Measurements from ENCODE around the gene SCML1. TPM values are rescaled to one million over a fixed set of nuclear protein-coding genes. Genes with fewer than 3 reads are reported as not detected.
A peak's percentile ranks its signal among the peaks of the same experiment; 100 is the strongest.
"Not testable (repeated sequence)": the region's sequence is repeated elsewhere in the genome, so short reads cannot be mapped to it uniquely, and the experiment has no call there.

The SCML1 gene
- total RNA-seq, 1 experiment from 2014 or later = 10.4 TPM

GRCh38 chrX:17778997-17779396 lies 41.7 kb downstream of the SCML1 start:
- in situ Hi-C loops (cut with HindIII; ENCODE audit: low pct_unique_long_range_greater_than_20kb, low sequenced_read_pairs) = no loop called here
- DNase-seq (ENCODE audit: low read depth) = no peak

GRCh38 chrX:17779434-17779833 lies 42.1 kb downstream of the SCML1 start:
- in situ Hi-C loops (cut with HindIII; ENCODE audit: low pct_unique_long_range_greater_than_20kb, low sequenced_read_pairs) = no loop called here
- DNase-seq (ENCODE audit: low read depth) = no peak

- peak; percentile 39 for DNase-seq (ENCODE audit: low read depth)
- in situ Hi-C loops (cut with HindIII; ENCODE audit: low pct_unique_long_range_greater_than_20kb, low sequenced_read_pairs) = not testable (repeated sequence)
Measured at GRCh38 chrX:17786554-17787347, 49.5 kb downstream of the SCML1 start.

- in situ Hi-C loops (cut with HindIII; ENCODE audit: low pct_unique_long_range_greater_than_20kb, low sequenced_read_pairs) = no loop called here
Measured at GRCh38 chrX:17787557-17787956, 50.3 kb downstream of the SCML1 start.

GRCh38 chrX:17788439-17788838 lies 51.1 kb downstream of the SCML1 start:
- peak; percentile 28 for DNase-seq (ENCODE audit: low read depth)
- in situ Hi-C loops (cut with HindIII; ENCODE audit: low pct_unique_long_range_greater_than_20kb, low sequenced_read_pairs) = no loop called here

More at GRCh38 chrX:17787557-17787956, 50.3 kb downstream of the SCML1 start:
- DNase-seq (ENCODE audit: low read depth) = no peak

DNA sequence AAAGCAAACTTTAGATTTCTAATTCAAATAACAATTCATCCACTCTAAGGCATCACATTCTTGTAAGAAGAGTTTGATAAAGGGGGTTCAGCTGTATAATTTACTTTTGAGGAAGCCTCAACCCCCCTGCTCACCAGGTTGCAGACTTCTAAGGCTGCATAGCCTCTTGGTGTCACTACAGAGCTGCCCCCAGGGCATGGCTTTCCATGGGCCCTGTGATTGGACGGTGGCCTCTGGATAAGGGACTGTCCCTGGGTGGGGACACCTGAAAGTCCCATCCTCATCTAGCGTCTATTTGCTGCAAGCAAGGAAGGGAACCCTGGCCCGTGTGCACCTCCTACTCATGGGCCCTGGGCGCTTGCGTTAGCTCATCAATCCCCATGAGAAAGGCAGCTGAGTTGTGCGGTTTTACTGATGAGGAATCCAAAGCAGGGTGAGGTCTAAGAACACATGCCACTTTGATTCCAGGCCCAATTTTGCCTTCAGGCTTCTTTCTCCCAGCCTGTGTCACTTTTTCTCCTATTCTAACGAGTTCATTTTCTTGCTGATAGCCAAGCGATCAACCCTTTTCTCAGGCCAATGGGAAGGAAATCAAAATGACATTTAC lies 51.8 kb downstream of the SCML1 start:
- in situ Hi-C loops (cut with HindIII; ENCODE audit: low pct_unique_long_range_greater_than_20kb, low sequenced_read_pairs) = no loop called here

GRCh38 chrX:17792826-17793225 lies 55.5 kb downstream of the SCML1 start:
- no peak for DNase-seq (ENCODE audit: low read depth)
- in situ Hi-C loops (cut with HindIII; ENCODE audit: low pct_unique_long_range_greater_than_20kb, low sequenced_read_pairs) = no loop called here

More for the DNA sequence above, 51.8 kb downstream of the SCML1 start:
- DNase-seq (ENCODE audit: low read depth) = no peak

GRCh38 chrX:17798921-17799320 lies 61.6 kb downstream of the SCML1 start:
- no peak for DNase-seq (ENCODE audit: low read depth)
- in situ Hi-C loops (cut with HindIII; ENCODE audit: low pct_unique_long_range_greater_than_20kb, low sequenced_read_pairs) = no loop called here

DNA sequence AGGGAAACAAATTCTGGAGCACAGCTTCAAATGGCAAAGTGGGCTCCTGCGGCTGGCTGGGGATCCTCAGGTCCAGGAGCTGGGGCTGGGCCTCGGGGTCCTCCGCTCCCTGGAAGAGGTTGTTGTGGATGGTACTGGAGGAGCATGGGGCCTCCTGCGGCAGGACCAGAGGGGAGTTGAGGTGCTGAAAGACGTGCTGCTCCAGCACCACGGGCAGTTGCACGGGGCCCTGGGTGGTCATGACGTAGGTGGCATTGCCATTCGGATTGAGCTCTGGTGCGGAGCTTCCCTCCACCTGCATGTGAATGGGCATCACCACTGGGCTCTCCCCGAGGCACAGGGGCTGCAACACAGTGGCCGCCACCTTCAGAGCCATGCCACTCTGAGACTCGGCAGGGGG lies 64.1 kb downstream of the SCML1 start:
- DNase-seq (ENCODE audit: low read depth) = no peak
- in situ Hi-C loops (cut with HindIII; ENCODE audit: low pct_unique_long_range_greater_than_20kb, low sequenced_read_pairs) = no loop called here

GRCh38 chrX:17802756-17803155 lies 65.5 kb downstream of the SCML1 start:
- in situ Hi-C loops (cut with HindIII; ENCODE audit: low pct_unique_long_range_greater_than_20kb, low sequenced_read_pairs) = no loop called here
- DNase-seq (ENCODE audit: low read depth) = peak; percentile 17

GRCh38 chrX:17803449-17803848 lies 66.2 kb downstream of the SCML1 start:
- DNase-seq (ENCODE audit: low read depth) = peak; percentile 78
- in situ Hi-C loops (cut with HindIII; ENCODE audit: low pct_unique_long_range_greater_than_20kb, low sequenced_read_pairs) = no loop called here

Other genes starting within 250 kb of the SCML1 start
- 0.24 TPM in 1 of 2 replicates, not detected in the other for gene RAI2, start 123.8 kb downstream of the SCML1 start, total RNA-seq (2014; rRNA removed; shearing (Covaris generic); ENCODE audit: low replicate concordance)

All from Caki2 (cell line).